Ishikawa (cell line): ENCODE measurements around the gene CRIP3.

Experiments
- FOXM1 ChIP-seq: IDR thresholded peaks from 2 replicates; pipeline ENCODE4 v1.6.1; 2012; ENCODE audit warnings: low read depth, borderline replicate concordance
- TCF12 ChIP-seq: IDR thresholded peaks from 2 replicates; pipeline ENCODE4 v1.6.1; 2012; ENCODE audit warnings: low read depth

GRCh38 chr6:43283905-43284304 is 24.7 kb downstream of the CRIP3 start:
- TF ChIP-seq FOXM1 (no peak), TCF12 (no peak)
